IMR-90 (cell line): ENCODE measurements around the gene MAGI2.

Experiments used
- BHLHE40 ChIP-seq: fragments of 150-350 bp; IDR thresholded peaks from 2 replicates; pipeline ENCODE4 v1.6.1; 2016; ENCODE audit warnings: mild to moderate bottlenecking, low read depth, low read length
- CEBPB ChIP-seq: IDR thresholded peaks from 2 replicates; pipeline ENCODE4 v1.6.1; 2012; ENCODE audit warnings: low read depth, low read length, improper control_type of control experiment
- FOS ChIP-seq: fragments of 150-350 bp; IDR thresholded peaks from 2 replicates; pipeline ENCODE4 v1.6.1; 2016; ENCODE audit warnings: low read depth, low read length
- MAFK ChIP-seq: IDR thresholded peaks from 2 replicates; pipeline ENCODE4 v1.6.1; 2012; ENCODE audit warnings: low read depth, low read length, improper control_type of control experiment
- MXI1 ChIP-seq: IDR thresholded peaks from 2 replicates; pipeline ENCODE4 v1.6.1; 2012; ENCODE audit warnings: low read depth, mild to moderate bottlenecking, low read length, moderate library complexity, borderline replicate concordance
- NFE2L2 ChIP-seq: fragments of 150-350 bp; IDR thresholded peaks from 2 replicates; pipeline ENCODE4 v1.6.1; 2016; ENCODE audit warnings: low read depth, mild to moderate bottlenecking, low read length
- POLR2A ChIP-seq: IDR thresholded peaks from 2 replicates; pipeline ENCODE4 v1.6.1; 2012; ENCODE audit warnings: mild to moderate bottlenecking, low read depth, low read length
- RAD21 ChIP-seq: IDR thresholded peaks from 2 replicates; pipeline ENCODE4 v1.6.1; 2012; ENCODE audit warnings: low read length, improper control_type of control experiment
- RCOR1 ChIP-seq: IDR thresholded peaks from 2 replicates; pipeline ENCODE4 v1.6.1; 2012; ENCODE audit warnings: mild to moderate bottlenecking, low read length, improper control_type of control experiment; ENCODE audit not compliant: insufficient replicate concordance
- RFX5 ChIP-seq: IDR thresholded peaks from 2 replicates; pipeline ENCODE4 v1.8.0; 2012; ENCODE audit warnings: low read depth, mild to moderate bottlenecking, low read length, moderate library complexity
- SMC3 ChIP-seq: fragments of 150-350 bp; IDR thresholded peaks from 2 replicates; pipeline ENCODE4 v1.6.1; 2016; ENCODE audit warnings: low read depth, mild to moderate bottlenecking, antibody characterized with exemption, low read length, moderate library complexity
- TF ChIP-seq, protein P1 (sequence below): conservative IDR thresholded peaks from 2 replicates; pipeline ENCODE4 v1.5.1; 2012; ENCODE audit warnings: mild to moderate bottlenecking, low read depth, low read length, improper control_type of control experiment
- TF ChIP-seq, protein P2 (sequence below): fragments of 150-350 bp; IDR thresholded peaks from 2 replicates; pipeline ENCODE4 v1.6.1; 2017; ENCODE audit warnings: mild to moderate bottlenecking, antibody characterized with exemption, low read length, low read depth
- TF ChIP-seq, protein P3 (sequence below): fragments of 150-350 bp; IDR thresholded peaks from 2 replicates; pipeline ENCODE4 v1.6.1; 2016; ENCODE audit warnings: low read depth, mild to moderate bottlenecking, low read length, moderate library complexity, borderline replicate concordance

DNA sequence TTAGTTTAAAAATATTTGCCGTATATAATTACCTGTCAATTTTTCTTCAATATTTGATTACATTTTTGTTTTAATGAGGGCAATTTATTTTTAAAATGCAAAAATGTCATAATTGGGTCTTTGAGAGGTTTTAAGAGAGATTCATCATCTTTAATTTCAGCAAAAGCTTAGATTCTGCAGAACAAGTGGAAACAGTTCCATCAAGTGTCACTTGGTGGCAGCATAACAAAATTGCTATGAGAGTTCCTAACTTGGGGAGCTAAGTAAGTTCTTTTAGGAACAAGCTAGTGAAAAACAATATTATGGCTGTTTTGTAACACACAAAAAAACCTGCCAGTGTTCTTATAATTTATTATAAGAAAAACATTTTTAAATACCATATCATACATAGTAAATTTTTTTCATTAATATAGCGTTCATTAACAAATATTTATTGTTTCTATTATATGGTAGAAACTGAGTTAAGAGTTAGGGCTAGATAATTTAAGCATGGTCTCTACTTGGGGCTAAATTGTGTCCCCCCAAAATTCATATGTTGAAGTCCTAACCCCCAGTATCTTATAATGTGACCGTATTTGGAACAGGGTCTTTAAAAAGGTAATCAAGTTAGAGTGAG, 155.2 kb downstream of the MAGI2 start:
- TF ChIP-seq, protein P1, sequence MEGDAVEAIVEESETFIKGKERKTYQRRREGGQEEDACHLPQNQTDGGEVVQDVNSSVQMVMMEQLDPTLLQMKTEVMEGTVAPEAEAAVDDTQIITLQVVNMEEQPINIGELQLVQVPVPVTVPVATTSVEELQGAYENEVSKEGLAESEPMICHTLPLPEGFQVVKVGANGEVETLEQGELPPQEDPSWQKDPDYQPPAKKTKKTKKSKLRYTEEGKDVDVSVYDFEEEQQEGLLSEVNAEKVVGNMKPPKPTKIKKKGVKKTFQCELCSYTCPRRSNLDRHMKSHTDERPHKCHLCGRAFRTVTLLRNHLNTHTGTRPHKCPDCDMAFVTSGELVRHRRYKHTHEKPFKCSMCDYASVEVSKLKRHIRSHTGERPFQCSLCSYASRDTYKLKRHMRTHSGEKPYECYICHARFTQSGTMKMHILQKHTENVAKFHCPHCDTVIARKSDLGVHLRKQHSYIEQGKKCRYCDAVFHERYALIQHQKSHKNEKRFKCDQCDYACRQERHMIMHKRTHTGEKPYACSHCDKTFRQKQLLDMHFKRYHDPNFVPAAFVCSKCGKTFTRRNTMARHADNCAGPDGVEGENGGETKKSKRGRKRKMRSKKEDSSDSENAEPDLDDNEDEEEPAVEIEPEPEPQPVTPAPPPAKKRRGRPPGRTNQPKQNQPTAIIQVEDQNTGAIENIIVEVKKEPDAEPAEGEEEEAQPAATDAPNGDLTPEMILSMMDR: peak; percentile 70
- TF ChIP-seq, protein P2, sequence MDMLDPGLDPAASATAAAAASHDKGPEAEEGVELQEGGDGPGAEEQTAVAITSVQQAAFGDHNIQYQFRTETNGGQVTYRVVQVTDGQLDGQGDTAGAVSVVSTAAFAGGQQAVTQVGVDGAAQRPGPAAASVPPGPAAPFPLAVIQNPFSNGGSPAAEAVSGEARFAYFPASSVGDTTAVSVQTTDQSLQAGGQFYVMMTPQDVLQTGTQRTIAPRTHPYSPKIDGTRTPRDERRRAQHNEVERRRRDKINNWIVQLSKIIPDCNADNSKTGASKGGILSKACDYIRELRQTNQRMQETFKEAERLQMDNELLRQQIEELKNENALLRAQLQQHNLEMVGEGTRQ: no peak
- no peak for TF ChIP-seq POLR2A
- no peak for TF ChIP-seq MAFK
- TF ChIP-seq MXI1: no peak
- TF ChIP-seq FOS: no peak
- no peak for TF ChIP-seq RFX5
- no peak for TF ChIP-seq CEBPB
- no peak for TF ChIP-seq BHLHE40
- peak; percentile 72 for TF ChIP-seq SMC3
- TF ChIP-seq, protein P3, sequence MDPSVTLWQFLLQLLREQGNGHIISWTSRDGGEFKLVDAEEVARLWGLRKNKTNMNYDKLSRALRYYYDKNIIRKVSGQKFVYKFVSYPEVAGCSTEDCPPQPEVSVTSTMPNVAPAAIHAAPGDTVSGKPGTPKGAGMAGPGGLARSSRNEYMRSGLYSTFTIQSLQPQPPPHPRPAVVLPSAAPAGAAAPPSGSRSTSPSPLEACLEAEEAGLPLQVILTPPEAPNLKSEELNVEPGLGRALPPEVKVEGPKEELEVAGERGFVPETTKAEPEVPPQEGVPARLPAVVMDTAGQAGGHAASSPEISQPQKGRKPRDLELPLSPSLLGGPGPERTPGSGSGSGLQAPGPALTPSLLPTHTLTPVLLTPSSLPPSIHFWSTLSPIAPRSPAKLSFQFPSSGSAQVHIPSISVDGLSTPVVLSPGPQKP: no peak
- TF ChIP-seq RAD21: peak; percentile 73
- TF ChIP-seq NFE2L2: no peak
- no peak for TF ChIP-seq RCOR1
